NOMO-1 treated with dmso at 0.1 percent for 144 hours (cell line): ENCODE data around the gene RUVBL2.

ENCODE experiments used
- DNase-seq: peaks from one replicate; lab custom pipeline; 2025; ENCODE audit not compliant: unreplicated experiment; lab: John Stamatoyannopoulos, UW

RUVBL2 gene

GRCh38 chr19:48993175-48994034 lies at the start of gene RUVBL2, which contains the start of gene GYS1:
Gene RUVBL2, plus strand, starts transcription at chr19:48993887. Its CDS starts 25 bp downstream, at chr19:48993912.
Gene GYS1, minus strand, starts transcription at chr19:48993309. Its CDS starts 197 bp downstream, at chr19:48993112.
- peak; percentile 100 for DNase-seq

- DNase-seq, result no peak
Measured at GRCh38 chr19:48945415-48945814, 48.3 kb upstream of the RUVBL2 start.

GRCh38 chr19:48945817-48946216 lies 47.9 kb upstream of the RUVBL2 start:
- no peak for DNase-seq

GRCh38 chr19:48946463-48947257 lies 47.0 kb upstream of the RUVBL2 start:
- no peak for DNase-seq

- DNase-seq, result no peak
Measured at GRCh38 chr19:48947258-48947542, 46.5 kb upstream of the RUVBL2 start.

- DNase-seq, result no peak
Measured at GRCh38 chr19:48950159-48950558, 43.5 kb upstream of the RUVBL2 start.

GRCh38 chr19:48950830-48951519 lies 42.7 kb upstream of the RUVBL2 start:
- DNase-seq, result no peak

GRCh38 chr19:48953141-48953540 lies 40.5 kb upstream of the RUVBL2 start:
- DNase-seq, result no peak

- no peak for DNase-seq
Measured at GRCh38 chr19:48953990-48954594, 39.6 kb upstream of the RUVBL2 start.

- peak; percentile 91 for DNase-seq
Measured at GRCh38 chr19:48954595-48955307, 38.9 kb upstream of the RUVBL2 start, which contains the start of gene BAX. Gene BAX, plus strand, starts transcription at chr19:48954875. Its CDS starts 54 bp downstream, at chr19:48954929.

- DNase-seq, result no peak
Measured at GRCh38 chr19:48955308-48955958, 38.3 kb upstream of the RUVBL2 start.

GRCh38 chr19:48958006-48958405 lies 35.7 kb upstream of the RUVBL2 start:
- no peak for DNase-seq

- no peak for DNase-seq
Measured at GRCh38 chr19:48959341-48960239, 34.1 kb upstream of the RUVBL2 start.

GRCh38 chr19:48961051-48961649 lies 32.5 kb upstream of the RUVBL2 start:
- no peak for DNase-seq

- no peak for DNase-seq
Measured at GRCh38 chr19:48961673-48962028, 32.0 kb upstream of the RUVBL2 start.

GRCh38 chr19:48962029-48962848 lies 31.4 kb upstream of the RUVBL2 start:
- peak; percentile 92 for DNase-seq

- DNase-seq, result no peak
Measured at GRCh38 chr19:48962849-48963165, 30.9 kb upstream of the RUVBL2 start.
